PC-3 (cell line): ENCODE measurements around the gene CLMP. TPM values are rescaled to one million over a fixed set of nuclear protein-coding genes. Genes with fewer than 3 reads are reported as not detected.

Experiments used
- ATAC-seq: fragments of 200-7000 bp; cut with Tn5 transposase; 2 replicates; pipeline ENCODE4 v1.9.1; 2020; ENCODE audit warnings: mild to moderate bottlenecking, moderate library complexity
- BruUV-seq: library from RNA; stranded (reverse); fragments of 400-500 nt; replicated peaks from 2 replicates; lab custom pipeline; 2021; lab: Mats Ljungman, UMichigan
- CTCF ChIA-PET: fragments of 300-600 bp; sonication (Branson Sonifier 250); formaldehyde crosslinking; loops from one replicate; lab custom pipeline; 2022; ENCODE audit warnings: antibody characterized with exemption; lab: Charles Lee
- POLR2A ChIA-PET: fragments of 300-600 bp; sonication (Branson Sonifier 250); formaldehyde crosslinking; loops from one replicate; lab custom pipeline; 2022; ENCODE audit warnings: antibody characterized with exemption; ENCODE audit not compliant: unreplicated experiment; lab: Charles Lee
- DNase-seq: peaks from one replicate; pipeline ENCODE4 v3.0.0-alpha.2; 2015
- H2AFZ ChIP-seq: fragments of 300-600 bp; sonication (generic); 2 replicates; pipeline ENCODE4 v1.6.0; 2016; ENCODE audit warnings: antibody characterized with exemption, low read length
- H3F3A ChIP-seq: fragments of 300-600 bp; sonication (generic); one replicate; pipeline ENCODE4 v1.6.0; 2017; ENCODE audit warnings: antibody characterized with exemption, low read length, control low read depth, mild to moderate bottlenecking; ENCODE audit not compliant: unreplicated experiment
- H3K27ac ChIP-seq: fragments of 300-600 bp; sonication (generic); 2 replicates; pipeline ENCODE4 v1.5.1; 2016; ENCODE audit warnings: mild to moderate bottlenecking, low read length
- H3K27me3 ChIP-seq: fragments of 300-600 bp; sonication (generic); 2 replicates; pipeline ENCODE4 v1.6.1; 2016; ENCODE audit warnings: low read length, mixed read lengths
- H3K36me3 ChIP-seq: fragments of 300-600 bp; sonication (generic); 2 replicates; pipeline ENCODE4 v1.6.1; 2016; ENCODE audit warnings: low read depth, mixed run types, low read length, mixed read lengths
- H3K4me1 ChIP-seq: fragments of 300-600 bp; sonication (generic); 2 replicates; pipeline ENCODE4 v1.5.1; 2016; ENCODE audit warnings: low read length; ENCODE audit not compliant: insufficient read depth
- H3K4me2 ChIP-seq: fragments of 300-600 bp; sonication (generic); 2 replicates; pipeline ENCODE4 v1.6.0; 2016; ENCODE audit warnings: low read length
- H3K4me3 ChIP-seq: fragments of 300-600 bp; sonication (generic); 2 replicates; pipeline ENCODE4 v1.5.1; 2016; ENCODE audit warnings: mild to moderate bottlenecking, low read length, mixed read lengths
- H3K79me2 ChIP-seq: fragments of 300-600 bp; sonication (generic); 2 replicates; pipeline ENCODE4 v1.6.1; 2017; ENCODE audit warnings: low read length, mixed read lengths
- H3K9ac ChIP-seq: fragments of 300-600 bp; sonication (generic); 2 replicates; pipeline ENCODE4 v1.6.0; 2016; ENCODE audit warnings: mild to moderate bottlenecking, low read length
- H3K9me2 ChIP-seq: fragments of 300-600 bp; sonication (generic); replicated peaks from 2 replicates; pipeline ENCODE4 v1.6.1; 2016; ENCODE audit warnings: mixed run types, low read length, mixed read lengths
- H3K9me3 ChIP-seq: fragments of 300-600 bp; sonication (generic); 2 replicates; pipeline ENCODE4 v1.6.1; 2016; ENCODE audit warnings: low read length, mixed read lengths
- H4K20me1 ChIP-seq: fragments of 300-600 bp; sonication (generic); 2 replicates; pipeline ENCODE4 v1.6.1; 2016; ENCODE audit warnings: low read length, mixed read lengths
- EZH2 ChIP-seq: fragments of 300-600 bp; sonication (generic); IDR thresholded peaks from one replicate; pipeline ENCODE4 v1.6.1; 2017; ENCODE audit warnings: antibody characterized with exemption, mild to moderate bottlenecking, low read length; ENCODE audit not compliant: unreplicated experiment
- EZH2phosphoT487 ChIP-seq: fragments of 300-600 bp; sonication (generic); IDR thresholded peaks from 2 replicates; pipeline ENCODE4 v1.6.1; 2018; ENCODE audit warnings: mild to moderate bottlenecking, antibody characterized with exemption, low read length, borderline replicate concordance
- intact Hi-C: fragments of 100-400 bp; cut with micrococcal nuclease; formaldehyde crosslinking; loops from 2 replicates; pipeline ENCODE4 v1.9.0; 2023
- total RNA-seq: library from RNA; depleted of rRNA; stranded (reverse); fragments of >200 nt; gene quantifications from 2 replicates; pipeline ENCODE4 v1.2.3, GENCODE V29; 2014
- TF ChIP-seq, protein P1 (sequence below): fragments of 300-600 bp; sonication (generic); conservative IDR thresholded peaks from 2 replicates; pipeline ENCODE4 v1.5.1; 2017; ENCODE audit warnings: antibody characterized with exemption, low read depth, mild to moderate bottlenecking, low read length

The CLMP gene
- total RNA-seq, 1 experiment from 2014 or later, result 30.4 TPM

DNA sequence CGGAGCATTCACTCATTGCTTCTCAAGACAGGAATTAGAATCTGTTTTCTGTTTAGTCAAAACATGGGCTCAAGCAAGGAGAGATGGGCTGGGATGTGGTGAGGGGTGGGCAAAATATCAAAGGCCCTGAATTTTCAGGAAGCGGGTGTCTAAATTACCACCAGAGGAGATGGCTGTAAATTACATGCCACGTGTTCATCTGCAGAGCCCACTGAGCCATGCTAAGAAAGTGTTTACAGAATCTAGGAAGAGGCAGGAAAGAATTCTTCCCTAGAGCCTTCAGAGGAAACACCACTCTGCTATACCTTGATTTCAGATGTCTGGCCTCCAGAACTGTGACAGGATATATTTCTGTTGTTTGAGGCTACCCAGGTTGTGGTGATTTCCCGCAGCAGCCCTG lies 46.1 kb downstream of the CLMP start:
- no peaks in the 10 kb centered on the region for H3K36me3 ChIP-seq
- BruUV-seq, result no TSS peak
- POLR2A ChIA-PET, result no interaction called here
- H3F3A ChIP-seq, result no peaks in the 10 kb centered on the region
- H2AFZ ChIP-seq, result no peak overlapping the region
- no peaks in the 10 kb centered on the region for H3K27me3 ChIP-seq
- no peak overlapping the region for H3K27ac ChIP-seq
- TF ChIP-seq, protein P1, sequence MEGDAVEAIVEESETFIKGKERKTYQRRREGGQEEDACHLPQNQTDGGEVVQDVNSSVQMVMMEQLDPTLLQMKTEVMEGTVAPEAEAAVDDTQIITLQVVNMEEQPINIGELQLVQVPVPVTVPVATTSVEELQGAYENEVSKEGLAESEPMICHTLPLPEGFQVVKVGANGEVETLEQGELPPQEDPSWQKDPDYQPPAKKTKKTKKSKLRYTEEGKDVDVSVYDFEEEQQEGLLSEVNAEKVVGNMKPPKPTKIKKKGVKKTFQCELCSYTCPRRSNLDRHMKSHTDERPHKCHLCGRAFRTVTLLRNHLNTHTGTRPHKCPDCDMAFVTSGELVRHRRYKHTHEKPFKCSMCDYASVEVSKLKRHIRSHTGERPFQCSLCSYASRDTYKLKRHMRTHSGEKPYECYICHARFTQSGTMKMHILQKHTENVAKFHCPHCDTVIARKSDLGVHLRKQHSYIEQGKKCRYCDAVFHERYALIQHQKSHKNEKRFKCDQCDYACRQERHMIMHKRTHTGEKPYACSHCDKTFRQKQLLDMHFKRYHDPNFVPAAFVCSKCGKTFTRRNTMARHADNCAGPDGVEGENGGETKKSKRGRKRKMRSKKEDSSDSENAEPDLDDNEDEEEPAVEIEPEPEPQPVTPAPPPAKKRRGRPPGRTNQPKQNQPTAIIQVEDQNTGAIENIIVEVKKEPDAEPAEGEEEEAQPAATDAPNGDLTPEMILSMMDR, result no peak
- no peak for TF ChIP-seq EZH2phosphoT487
- no peak for TF ChIP-seq EZH2
- no peaks in the 10 kb centered on the region for H3K79me2 ChIP-seq
- no peak overlapping the region for H3K4me3 ChIP-seq
- no peak overlapping the region for H3K9ac ChIP-seq
- H4K20me1 ChIP-seq, result no peaks in the 10 kb centered on the region
- no peaks in the 10 kb centered on the region for H3K9me3 ChIP-seq
- DNase-seq, result no peak
- no peak for ATAC-seq
- intact Hi-C loops, result no loop called here
- H3K4me1 ChIP-seq, result peaks cover 28% of the 10 kb centered on the region
- CTCF ChIA-PET, result no interaction called here
- H3K4me2 ChIP-seq, result no peak overlapping the region
- H3K9me2 ChIP-seq, result no peaks in the 10 kb centered on the region

- peak overlapping the region; percentile 82 for H3K9ac ChIP-seq
- peak overlapping the region; percentile 90 for H3K27ac ChIP-seq
- peak overlapping the region; percentile 58 for H2AFZ ChIP-seq
- no TSS peak for BruUV-seq
- TF ChIP-seq, protein P1, result no peak
- TF ChIP-seq EZH2 (no peak), EZH2phosphoT487 (no peak)
- ATAC-seq (peak; percentile 58), DNase-seq (no peak)
- H3K4me2 ChIP-seq, result peak overlapping the region; percentile 59
- H4K20me1 ChIP-seq, result no peaks in the 10 kb centered on the region
- ChIA-PET POLR2A (no interaction called here), CTCF (no interaction called here)
- peaks cover 28% of the 10 kb centered on the region for H3K4me1 ChIP-seq
- no peaks in the 10 kb centered on the region for H3F3A ChIP-seq
- H3K36me3 ChIP-seq, result no peaks in the 10 kb centered on the region
- intact Hi-C loops, result no loop called here
- H3K4me3 ChIP-seq, result no peak overlapping the region
- no peaks in the 10 kb centered on the region for H3K27me3 ChIP-seq
- H3K9me2 ChIP-seq, result no peaks in the 10 kb centered on the region
- no peaks in the 10 kb centered on the region for H3K79me2 ChIP-seq
- no peaks in the 10 kb centered on the region for H3K9me3 ChIP-seq
These were observed 49.4 kb downstream of the CLMP start for GRCh38 chr11:123145661-123146060.

DNA sequence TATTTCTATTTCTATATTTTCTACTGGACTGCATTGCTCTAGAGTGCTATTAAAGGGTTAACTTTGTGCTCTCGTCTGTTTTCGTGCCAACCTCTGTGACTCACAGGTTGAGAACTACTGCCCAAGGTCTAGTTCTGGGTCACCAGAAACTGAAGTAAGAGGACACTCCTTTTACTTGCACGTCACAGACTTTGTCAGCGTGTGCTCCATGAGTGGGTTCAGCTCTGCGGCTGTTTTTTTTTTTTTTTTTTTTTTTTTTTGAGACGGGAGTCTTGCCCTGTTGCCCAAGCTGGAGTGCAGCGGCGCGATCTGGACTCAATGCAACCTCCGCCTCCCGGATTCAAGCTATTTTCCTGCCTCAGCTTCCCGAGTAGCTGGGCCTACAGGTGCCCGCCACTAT lies 49.8 kb downstream of the CLMP start:
- Histone ChIP-seq H3K4me1 (peaks cover 28% of the 10 kb centered on the region), H4K20me1 (no peaks in the 10 kb centered on the region), H3K27me3 (no peaks in the 10 kb centered on the region), H3K9me2 (no peaks in the 10 kb centered on the region), H3K9ac (peak overlapping the region; percentile 82), H3K36me3 (no peaks in the 10 kb centered on the region), H2AFZ (peak overlapping the region; percentile 58), H3F3A (no peaks in the 10 kb centered on the region), H3K4me2 (peak overlapping the region; percentile 59), H3K27ac (peak overlapping the region; percentile 90), H3K9me3 (no peaks in the 10 kb centered on the region), H3K4me3 (no peak overlapping the region), H3K79me2 (no peaks in the 10 kb centered on the region)
- no peak for TF ChIP-seq EZH2phosphoT487
- TF ChIP-seq, protein P1, result no peak
- TF ChIP-seq EZH2, result no peak
- no TSS peak for BruUV-seq
- peak; percentile 94 for DNase-seq
- ATAC-seq, result peak; percentile 92
- intact Hi-C loops, result no loop called here
- ChIA-PET POLR2A (no interaction called here), CTCF (no interaction called here)
